ENCODE results near the gene ZDHHC16.
A peak's percentile ranks its signal among the peaks of the same experiment; 100 is the strongest.

ZDHHC16 gene

GRCh38 chr10:97479939-97480338 lies 34.0 kb downstream of the ZDHHC16 start:
- DNase-seq (ENCODE audit: low read depth, low spot score): no peak

DNA sequence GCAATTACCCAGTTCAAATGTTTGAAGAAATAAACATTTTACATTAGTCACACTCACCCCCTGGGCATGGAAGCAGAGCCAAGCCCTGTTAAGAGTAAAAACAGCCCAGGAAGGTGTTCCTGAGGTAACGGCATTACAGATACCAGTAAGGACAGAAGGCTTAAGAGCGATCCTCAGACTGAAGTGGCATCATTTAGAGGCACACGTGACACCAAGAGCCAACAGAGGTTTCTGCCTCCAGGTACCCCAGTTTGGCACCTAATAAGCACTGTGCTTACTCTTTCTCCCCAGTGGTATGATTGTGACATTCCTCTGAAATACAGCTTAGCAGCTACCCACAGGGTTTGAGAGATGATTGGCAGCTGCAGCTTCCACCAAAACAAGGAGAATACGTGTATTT lies 35.1 kb downstream of the ZDHHC16 start:
- no peak for DNase-seq (ENCODE audit: low read depth, low spot score)

DNA sequence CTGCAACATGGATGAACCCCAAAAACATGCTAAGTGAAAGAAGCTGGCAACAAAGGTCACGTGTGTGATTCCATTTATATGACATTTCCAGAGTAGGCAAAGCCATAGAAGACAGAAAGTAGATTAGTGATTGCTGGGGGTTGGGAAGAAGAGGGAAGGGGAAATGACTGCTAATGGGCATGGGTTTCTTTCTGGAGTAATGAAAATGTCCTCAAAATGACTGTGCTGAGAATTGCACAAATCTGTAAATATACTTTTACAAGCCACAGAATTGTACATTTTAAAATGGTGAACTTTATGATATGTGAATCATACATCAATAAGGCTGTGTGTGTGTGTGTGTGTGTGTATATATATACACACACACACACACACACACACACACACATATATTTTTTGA lies 36.4 kb downstream of the ZDHHC16 start:
- DNase-seq (ENCODE audit: low read depth, low spot score): no peak

DNA sequence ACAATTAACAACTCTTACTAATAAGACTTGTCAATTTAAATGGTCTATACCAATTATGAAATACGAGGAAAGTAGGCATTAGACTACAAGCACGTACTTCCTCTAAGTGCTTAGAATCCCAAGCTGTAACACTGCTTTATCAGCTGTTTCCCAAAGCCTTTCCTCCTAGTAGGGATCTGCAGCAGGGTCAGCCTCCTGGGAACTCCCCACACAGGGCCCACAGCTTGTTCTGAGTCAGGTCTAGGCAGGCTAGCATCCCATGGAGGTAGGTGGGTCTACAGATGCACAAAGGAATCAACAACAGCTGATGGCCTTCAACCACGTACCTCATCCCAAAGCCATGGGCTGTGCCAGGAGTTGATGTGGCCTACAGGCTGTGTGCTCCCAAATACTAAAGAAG lies 37.5 kb downstream of the ZDHHC16 start:
- DNase-seq (ENCODE audit: low read depth, low spot score): no peak

GRCh38 chr10:97483921-97484320 lies 37.9 kb downstream of the ZDHHC16 start:
- DNase-seq (ENCODE audit: low read depth, low spot score): no peak

DNA sequence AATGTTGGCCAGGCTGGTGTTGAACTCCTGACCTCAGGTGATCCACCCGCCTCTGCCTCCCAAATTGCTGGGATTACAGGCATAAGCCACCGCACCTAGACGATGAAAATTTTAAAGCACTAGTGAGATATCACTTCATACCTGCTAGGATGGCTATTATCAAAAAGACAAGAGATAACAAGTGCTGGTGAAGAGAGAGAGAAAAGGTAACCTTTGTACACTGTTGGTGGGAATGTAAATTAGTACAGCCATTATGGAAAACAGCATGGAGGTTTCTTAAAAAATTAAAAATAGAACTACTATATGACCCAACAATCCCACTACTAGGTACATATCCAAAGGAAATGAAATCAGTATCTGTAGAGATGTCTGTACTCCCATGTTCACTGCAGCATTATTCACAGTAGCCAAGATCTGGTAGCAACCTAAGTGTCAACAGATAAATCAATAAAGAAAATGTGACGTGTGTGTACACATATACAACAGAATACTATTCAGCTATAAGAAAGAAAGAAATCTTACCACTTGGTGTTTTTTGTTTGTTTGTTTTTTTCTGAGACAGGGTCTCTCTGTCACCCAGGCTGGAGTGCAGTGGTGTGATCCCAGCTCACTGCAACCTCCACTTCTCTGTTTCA lies 39.8 kb downstream of the ZDHHC16 start:
- DNase-seq (ENCODE audit: low read depth, low spot score): no peak

DNA sequence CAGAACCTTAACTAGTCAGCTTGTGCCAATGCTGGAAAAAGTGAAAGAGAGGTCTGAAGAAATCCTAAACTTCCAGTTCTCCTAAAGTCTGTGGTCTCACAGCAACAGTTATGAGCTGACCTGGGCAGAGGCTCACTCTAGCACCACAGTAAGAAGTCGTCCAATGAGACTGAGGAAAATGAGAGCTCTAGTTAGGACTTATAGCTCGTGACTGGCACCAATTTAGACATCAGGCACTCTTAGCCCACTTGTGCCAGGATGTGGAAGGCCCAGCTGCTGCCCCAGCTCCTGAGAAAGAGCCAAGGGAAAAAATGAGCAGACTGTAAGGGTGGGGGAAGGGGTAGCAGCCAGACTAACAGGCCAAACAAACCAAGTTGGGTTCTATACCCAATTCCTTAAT lies 44.6 kb downstream of the ZDHHC16 start:
- no peak for DNase-seq (ENCODE audit: low read depth, low spot score)

- no peak for DNase-seq (ENCODE audit: low read depth, low spot score)
Observed at GRCh38 chr10:97494151-97494550, 48.2 kb downstream of the ZDHHC16 start.

DNA sequence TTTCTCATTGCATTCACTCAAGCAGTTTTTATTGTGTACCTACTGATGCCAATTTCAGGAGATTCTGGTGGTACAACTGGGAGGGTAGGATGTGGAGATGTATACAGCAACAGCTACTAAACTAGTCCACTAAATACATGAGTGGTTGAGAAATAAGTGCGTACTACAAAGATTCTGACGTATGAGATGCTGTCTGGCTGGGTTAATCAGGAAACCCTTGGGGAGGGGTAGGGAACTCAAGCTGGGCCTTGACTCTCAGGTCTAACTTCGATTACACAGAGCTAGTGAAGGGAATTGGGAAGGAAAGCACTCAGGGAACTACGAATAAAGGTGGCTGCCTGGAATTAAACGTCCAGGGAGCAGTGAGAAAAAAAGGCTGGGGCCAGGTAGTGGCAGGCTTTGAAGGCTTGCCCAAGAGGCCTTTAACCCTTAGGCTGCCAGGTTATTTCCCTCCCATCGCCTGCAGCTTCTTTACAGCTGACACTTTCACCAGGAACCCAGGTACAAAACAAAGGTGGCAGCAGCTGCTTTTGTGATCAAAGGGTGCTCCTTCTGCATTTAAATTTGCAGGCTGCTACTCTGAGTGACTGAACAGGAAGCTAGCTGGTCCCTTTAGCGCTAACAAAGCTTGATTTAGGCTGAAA lies 49.0 kb downstream of the ZDHHC16 start:
- no peak for DNase-seq (ENCODE audit: low read depth, low spot score)

- peak; percentile 41 for DNase-seq (ENCODE audit: low read depth, low spot score)
Observed at GRCh38 chr10:97497572-97498075, 51.6 kb downstream of the ZDHHC16 start.

- peak; percentile 99 for DNase-seq (ENCODE audit: low read depth, low spot score)
Observed at GRCh38 chr10:97498076-97498840, 52.3 kb downstream of the ZDHHC16 start, which contains the start of gene MMS19. TSS of gene MMS19 (minus strand) at chr10:97498422. CDS start at chr10:97498384, 38 bp downstream.

DNA sequence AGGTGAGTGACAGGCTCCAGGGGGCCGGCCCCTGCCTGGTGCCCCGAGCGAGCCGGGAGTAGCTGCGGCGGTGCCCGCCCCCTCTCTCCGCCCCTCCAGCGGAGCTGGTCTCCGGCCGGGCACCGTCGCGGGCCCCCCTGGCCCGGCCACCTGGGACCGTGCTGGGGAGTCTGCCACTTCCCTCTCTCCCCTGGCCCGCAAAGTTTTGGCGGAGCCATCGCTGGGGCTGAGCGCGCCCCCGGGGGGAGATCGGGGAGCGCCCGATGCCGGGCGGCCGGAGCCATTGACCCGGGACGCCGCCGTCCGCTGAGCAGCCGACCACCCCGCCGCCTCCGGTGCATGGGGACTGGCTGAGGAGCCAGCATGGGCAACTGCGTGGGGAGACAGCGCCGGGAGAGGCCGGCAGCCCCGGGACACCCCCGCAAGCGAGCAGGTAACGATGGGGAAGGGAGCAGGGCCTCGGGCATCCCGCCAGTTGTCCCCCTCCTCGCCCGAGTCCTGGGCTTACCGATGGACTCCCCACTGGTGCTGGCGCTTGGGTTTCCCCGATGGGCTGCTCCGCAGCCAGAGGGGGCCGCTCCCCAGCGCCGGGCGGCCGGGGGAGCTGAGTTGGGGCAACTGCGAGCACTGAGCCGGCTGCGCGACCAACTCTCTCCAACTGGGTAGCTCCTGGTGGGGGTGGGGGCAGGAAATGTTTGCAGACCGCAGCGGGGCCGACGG lies 53.0 kb downstream of the ZDHHC16 start, which contains the start of gene UBTD1:
TSS of gene UBTD1 (plus strand) at position 84 of the 720 bp plus-strand sequence. CDS start at position 364, 280 bp downstream.
- no peak for DNase-seq (ENCODE audit: low read depth, low spot score)

- no peak for DNase-seq (ENCODE audit: low read depth, low spot score)
Observed at GRCh38 chr10:97499561-97500296, 53.8 kb downstream of the ZDHHC16 start.

GRCh38 chr10:97500297-97500575 lies 54.3 kb downstream of the ZDHHC16 start:
- DNase-seq (ENCODE audit: low read depth, low spot score): no peak

GRCh38 chr10:97502916-97503315 lies 56.9 kb downstream of the ZDHHC16 start:
- no peak for DNase-seq (ENCODE audit: low read depth, low spot score)

GRCh38 chr10:97503406-97503805 lies 57.4 kb downstream of the ZDHHC16 start:
- DNase-seq (ENCODE audit: low read depth, low spot score): no peak

DNA sequence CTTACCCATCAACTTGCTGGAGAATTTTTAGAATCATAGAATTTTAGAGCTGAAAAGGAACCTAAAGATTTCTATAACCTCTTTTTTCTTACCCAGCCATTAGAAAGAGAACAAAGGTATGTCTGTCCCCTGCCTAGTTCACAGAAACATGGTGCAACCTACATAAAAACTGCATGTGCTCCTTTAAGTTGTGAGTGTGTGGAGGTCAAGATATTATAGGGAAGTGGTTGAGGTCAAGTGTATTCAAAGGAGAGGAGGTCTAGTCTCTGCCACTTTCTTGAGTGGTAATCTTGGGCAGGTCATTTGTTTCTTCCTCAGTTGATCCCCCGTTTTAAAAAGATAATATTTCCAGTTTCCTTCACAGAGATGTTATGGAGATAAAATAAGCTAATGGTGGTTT lies 59.2 kb downstream of the ZDHHC16 start:
- no peak for DNase-seq (ENCODE audit: low read depth, low spot score)

DNA sequence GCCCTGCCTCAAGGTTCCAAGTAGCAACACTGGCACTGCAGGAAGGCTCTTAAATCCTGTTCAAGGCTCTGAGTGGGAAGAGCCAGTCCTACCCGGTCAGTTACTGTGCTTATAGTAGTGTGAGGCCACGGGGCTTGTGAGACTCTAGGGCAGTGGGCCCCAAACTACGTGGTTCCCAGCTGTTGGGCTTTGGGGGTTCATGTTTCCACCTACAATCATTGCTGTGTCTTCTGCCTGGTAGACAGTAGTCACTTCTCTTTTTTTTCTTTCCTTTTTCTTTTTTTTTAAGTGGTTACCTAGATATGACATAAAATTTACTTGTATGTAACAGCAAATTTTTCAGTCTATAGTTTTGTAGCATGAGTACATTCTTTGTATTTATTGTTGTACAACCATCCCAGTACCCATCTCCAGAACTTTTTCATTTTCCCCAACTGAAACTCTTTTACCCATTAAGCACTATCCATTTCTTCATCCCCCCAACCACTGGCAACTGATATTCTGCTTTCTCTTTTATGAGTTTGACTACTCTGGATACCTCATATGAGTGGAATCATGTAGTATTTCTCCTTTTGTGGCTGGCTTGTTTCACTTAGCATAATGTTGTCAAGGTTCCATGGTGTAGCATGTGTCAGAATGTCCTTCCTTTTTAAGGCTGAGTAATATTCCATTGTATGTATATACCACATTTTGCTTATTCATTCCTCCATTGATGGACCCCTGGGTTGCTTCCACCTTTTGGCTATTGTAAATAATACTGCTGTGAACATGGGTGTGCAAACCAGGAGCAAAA lies 60.4 kb downstream of the ZDHHC16 start:
- no peak for DNase-seq (ENCODE audit: low read depth, low spot score)
